Measurements from ENCODE around the gene APP. TPM values are rescaled to one million over a fixed set of nuclear protein-coding genes. Genes with fewer than 3 reads are reported as not detected.

Gene APP
- total and polyA plus RNA-seq, 4 donors, result 86.9 to 414 (median 367) TPM

DNA sequence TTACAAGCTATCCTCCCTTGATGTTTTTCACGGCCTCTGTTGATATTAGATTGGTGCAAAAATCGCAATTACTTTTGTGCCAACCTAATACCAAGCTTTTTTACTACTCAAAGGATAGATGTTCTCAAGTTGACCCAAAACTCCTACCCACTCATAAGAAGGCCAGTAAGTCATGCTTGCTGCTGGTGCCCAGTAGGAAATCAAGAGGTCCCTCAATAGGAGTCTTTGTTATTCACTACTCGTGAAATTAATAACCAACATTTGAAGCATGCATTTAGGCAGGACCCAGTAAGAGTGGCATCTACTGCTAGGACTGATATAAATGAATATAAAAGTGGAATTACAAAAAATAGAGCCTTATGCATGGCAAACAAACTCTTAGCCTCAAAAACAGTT lies 52.6 kb downstream of the APP start:
- ATAC-seq (ENCODE audit: insufficient read depth, low FRiP score), result no peak
- TF ChIP-seq, protein P1, sequence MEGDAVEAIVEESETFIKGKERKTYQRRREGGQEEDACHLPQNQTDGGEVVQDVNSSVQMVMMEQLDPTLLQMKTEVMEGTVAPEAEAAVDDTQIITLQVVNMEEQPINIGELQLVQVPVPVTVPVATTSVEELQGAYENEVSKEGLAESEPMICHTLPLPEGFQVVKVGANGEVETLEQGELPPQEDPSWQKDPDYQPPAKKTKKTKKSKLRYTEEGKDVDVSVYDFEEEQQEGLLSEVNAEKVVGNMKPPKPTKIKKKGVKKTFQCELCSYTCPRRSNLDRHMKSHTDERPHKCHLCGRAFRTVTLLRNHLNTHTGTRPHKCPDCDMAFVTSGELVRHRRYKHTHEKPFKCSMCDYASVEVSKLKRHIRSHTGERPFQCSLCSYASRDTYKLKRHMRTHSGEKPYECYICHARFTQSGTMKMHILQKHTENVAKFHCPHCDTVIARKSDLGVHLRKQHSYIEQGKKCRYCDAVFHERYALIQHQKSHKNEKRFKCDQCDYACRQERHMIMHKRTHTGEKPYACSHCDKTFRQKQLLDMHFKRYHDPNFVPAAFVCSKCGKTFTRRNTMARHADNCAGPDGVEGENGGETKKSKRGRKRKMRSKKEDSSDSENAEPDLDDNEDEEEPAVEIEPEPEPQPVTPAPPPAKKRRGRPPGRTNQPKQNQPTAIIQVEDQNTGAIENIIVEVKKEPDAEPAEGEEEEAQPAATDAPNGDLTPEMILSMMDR (IDR thresholded peaks at IDR 0.05; ENCODE audit: control extremely low read depth, extremely low read depth), result no peak
- H3K27ac ChIP-seq (ENCODE audit: low read depth in 1 of 2, low read length in 1 of 2), result no peak overlapping the region
- H3K27me3 ChIP-seq (ENCODE audit: control insufficient read depth in 3 of 3, insufficient read depth in 3 of 3, low read length in 2 of 3), result no peaks in the 10 kb centered on the region
- no peak overlapping the region for H3K9ac ChIP-seq (ENCODE audit: insufficient read depth in 1 of 2, low read length in 2 of 2)
- no peak overlapping the region for H3K4me3 ChIP-seq
- 77 to 90% methylated on average over 3 of the region's 3 CpGs for WGBS, 2 donors
- H3K4me1 ChIP-seq (ENCODE audit: control insufficient read depth in 5 of 5, insufficient read depth in 5 of 5, low read length in 5 of 5), result peaks cover 4 to 28% (median 15%) of the 10 kb centered on the region in 5 donors
- no peaks in the 10 kb centered on the region for H3K9me3 ChIP-seq (ENCODE audit: control insufficient read depth in 4 of 4, insufficient read depth in 3 of 4, low read length in 3 of 4)
- no peak for DNase-seq
- peaks cover 0 to 2% (median 0%) of the 10 kb centered on the region in 4 donors for H3K36me3 ChIP-seq (ENCODE audit: control insufficient read depth in 4 of 4, insufficient read depth in 4 of 4, low read length in 4 of 4)

DNA sequence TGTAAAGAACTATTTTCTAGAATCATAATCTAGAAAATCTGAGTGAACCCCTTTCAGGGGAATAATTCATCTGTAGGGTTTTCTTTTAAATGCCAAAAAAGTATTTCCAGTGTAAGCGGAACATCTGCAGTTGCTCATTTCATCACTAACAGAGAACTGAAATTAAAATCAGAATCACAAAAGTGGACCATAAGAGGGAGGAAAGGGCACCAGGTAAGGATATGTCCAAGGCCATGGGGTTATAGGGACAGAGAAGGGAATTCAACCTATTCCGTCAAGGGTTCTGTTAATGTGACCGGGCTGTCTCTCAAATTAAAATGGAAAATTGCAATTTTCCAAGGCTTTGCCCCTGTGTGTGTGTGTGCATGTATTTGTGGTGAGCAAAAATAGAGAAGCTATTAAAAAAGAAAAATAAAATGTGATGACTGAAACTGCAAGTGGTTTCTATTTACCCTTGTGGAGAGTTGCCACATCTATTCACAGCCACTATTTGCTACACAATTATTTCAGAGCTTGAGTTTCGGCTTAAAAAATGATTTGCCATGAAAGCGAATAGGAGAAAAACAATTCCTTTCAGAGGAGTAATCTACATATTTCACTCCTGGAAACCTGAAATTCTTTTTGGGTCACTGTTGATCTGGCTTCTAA lies 53.1 kb downstream of the APP start:
- peaks cover 4 to 26% (median 15%) of the 10 kb centered on the region in 5 donors for H3K4me1 ChIP-seq (ENCODE audit: control insufficient read depth in 5 of 5, insufficient read depth in 5 of 5, low read length in 5 of 5)
- DNase-seq (peak in 1 of 3 donors; percentile 36), ATAC-seq (ENCODE audit: insufficient read depth, low FRiP score) (no peak)
- 80 to 83% methylated on average over 5 of the region's 5 CpGs for WGBS, 2 donors
- no peaks in the 10 kb centered on the region for H3K9me3 ChIP-seq (ENCODE audit: control insufficient read depth in 4 of 4, insufficient read depth in 3 of 4, low read length in 3 of 4)
- no peaks in the 10 kb centered on the region for H3K27me3 ChIP-seq (ENCODE audit: control insufficient read depth in 3 of 3, insufficient read depth in 3 of 3, low read length in 2 of 3)
- no peak overlapping the region for H3K9ac ChIP-seq (ENCODE audit: insufficient read depth in 1 of 2, low read length in 2 of 2)
- peaks cover 0 to 2% (median 0%) of the 10 kb centered on the region in 4 donors for H3K36me3 ChIP-seq (ENCODE audit: control insufficient read depth in 4 of 4, insufficient read depth in 4 of 4, low read length in 4 of 4)
- TF ChIP-seq, protein P1 (IDR thresholded peaks at IDR 0.05; ENCODE audit: control extremely low read depth, extremely low read depth), result no peak
- H3K4me3 ChIP-seq, result no peak overlapping the region
- H3K27ac ChIP-seq (ENCODE audit: low read depth in 1 of 2, low read length in 1 of 2), result no peak overlapping the region

DNA sequence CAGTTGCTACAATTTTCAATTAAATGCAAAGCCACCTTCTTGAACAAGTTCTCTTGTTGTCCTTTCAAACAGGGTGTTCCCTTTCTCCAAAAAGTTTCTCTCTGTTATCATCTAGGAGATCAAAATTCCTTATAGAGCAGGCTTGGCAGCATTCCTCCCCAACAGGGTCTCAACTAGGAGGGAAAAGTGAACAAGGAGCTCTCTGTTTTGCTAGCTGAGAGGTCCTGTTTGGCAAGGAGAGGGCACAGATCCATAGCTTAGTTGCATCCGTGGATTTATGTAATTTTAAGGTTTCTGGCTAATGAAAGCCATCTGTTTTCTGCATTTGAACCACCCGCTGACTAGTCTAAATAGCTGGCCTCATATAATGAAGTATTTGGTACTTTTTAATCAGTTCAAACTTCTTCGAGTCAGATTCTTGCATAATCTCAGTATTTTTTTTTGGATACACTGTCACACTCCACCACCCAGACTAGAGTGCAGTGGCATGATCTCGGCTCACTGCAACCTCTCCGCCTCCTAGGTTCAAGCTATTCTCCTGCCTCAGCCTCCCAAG lies 54.0 kb downstream of the APP start:
- no peaks in the 10 kb centered on the region for H3K9me3 ChIP-seq (ENCODE audit: control insufficient read depth in 4 of 4, insufficient read depth in 3 of 4, low read length in 3 of 4)
- H3K27ac ChIP-seq (ENCODE audit: low read depth in 1 of 2, low read length in 1 of 2), result peak overlapping the region in 1 of 2 donors; percentile 41
- H3K36me3 ChIP-seq (ENCODE audit: control insufficient read depth in 4 of 4, insufficient read depth in 4 of 4, low read length in 4 of 4), result peaks cover 0 to 4% (median under 1%) of the 10 kb centered on the region in 4 donors
- whole genome bisulfite sequencing, 2 donors, result 56 to 74% methylated on average over 5 of the region's 5 CpGs
- no peaks in the 10 kb centered on the region for H3K27me3 ChIP-seq (ENCODE audit: control insufficient read depth in 3 of 3, insufficient read depth in 3 of 3, low read length in 2 of 3)
- TF ChIP-seq, protein P1 (IDR thresholded peaks at IDR 0.05; ENCODE audit: control extremely low read depth, extremely low read depth), result no peak
- no peak overlapping the region for H3K9ac ChIP-seq (ENCODE audit: insufficient read depth in 1 of 2, low read length in 2 of 2)
- peak; percentile 62 to 80 (median 68) for DNase-seq
- ATAC-seq (ENCODE audit: insufficient read depth, low FRiP score), result no peak
- H3K4me1 ChIP-seq (ENCODE audit: control insufficient read depth in 5 of 5, insufficient read depth in 5 of 5, low read length in 5 of 5), result peaks cover 4 to 26% (median 15%) of the 10 kb centered on the region in 5 donors
- H3K4me3 ChIP-seq, result no peak overlapping the region

Measured in lung (tissue), 12 donors.